AML-193 (cell line): ENCODE results near the gene C13orf46.

Experiments
- DNase-seq, 2 experiments: peaks; one replicate each; lab custom pipeline; 2025; lab: John Stamatoyannopoulos, UW

Gene C13orf46

GRCh38 chr13:114009590-114010400 lies 35.9 kb upstream of the C13orf46 start:
- no peak for DNase-seq

GRCh38 chr13:114008964-114009589 lies 35.2 kb upstream of the C13orf46 start:
- no peak for DNase-seq

GRCh38 chr13:114007566-114007965 lies 33.7 kb upstream of the C13orf46 start:
- no peak for DNase-seq

- DNase-seq: no peak
These were observed 31.4 kb upstream of the C13orf46 start for GRCh38 chr13:114005206-114005724.

- DNase-seq: no peak
These were observed 30.7 kb upstream of the C13orf46 start for GRCh38 chr13:114004420-114005205.

- no peak for DNase-seq
These were observed 29.0 kb upstream of the C13orf46 start for GRCh38 chr13:114002771-114003321.

GRCh38 chr13:114002009-114002544 lies 28.2 kb upstream of the C13orf46 start:
- no peak for DNase-seq

- no peak for DNase-seq
These were observed 27.6 kb upstream of the C13orf46 start for GRCh38 chr13:114001331-114002008.

- no peak for DNase-seq
These were observed 26.5 kb upstream of the C13orf46 start for GRCh38 chr13:114000151-114001040.

GRCh38 chr13:113999618-113999910 lies 25.7 kb upstream of the C13orf46 start:
- no peak for DNase-seq

GRCh38 chr13:113998781-113999617 lies 25.1 kb upstream of the C13orf46 start:
- DNase-seq: no peak

- no peak for DNase-seq
These were observed 24.2 kb upstream of the C13orf46 start for GRCh38 chr13:113997845-113998751.

- DNase-seq: no peak
These were observed 23.3 kb upstream of the C13orf46 start for GRCh38 chr13:113996912-113997745.

- no peak for DNase-seq
These were observed 22.4 kb upstream of the C13orf46 start for GRCh38 chr13:113996081-113996911.

GRCh38 chr13:113995051-113995601 lies 21.2 kb upstream of the C13orf46 start:
- DNase-seq: no peak

GRCh38 chr13:113992276-113993005 lies 18.6 kb upstream of the C13orf46 start:
- no peak for DNase-seq
